K562 (cell line): ENCODE measurements around the gene EPB42. TPM values are rescaled to one million over a fixed set of nuclear protein-coding genes. Genes with fewer than 3 reads are reported as not detected.

ENCODE experiments used
- ATAC-seq: fragments of 200-7000 bp; cut with Tn5 transposase; 3 replicates; pipeline ENCODE4 v1.9.1; 2020; ENCODE audit warnings: moderate library complexity
- BruUV-seq: library from RNA; stranded (reverse); fragments of 400-500 nt; replicated peaks from 2 replicates; lab custom pipeline; 2021; lab: Mats Ljungman, UMichigan
- CTCF ChIA-PET: fragments of 300-600 bp; formaldehyde crosslinking; extraction: SDS; loops from one replicate; lab custom pipeline; 2021; ENCODE audit warnings: low intra/inter-chr PET ratio; lab: Yijun Ruan, JAX
- POLR2A ChIA-PET: fragments of 300-600, 350-650 bp; sonication (Branson Sonifier 250); formaldehyde crosslinking; extraction: SDS; loops from one replicate; lab custom pipeline; 2021; ENCODE audit warnings: antibody characterized with exemption, inconsistent platforms; lab: Yijun Ruan, JAX
- DNase-seq, 4 experiments: peaks; one replicate each; pipeline versions ENCODE4 v3.0.0 to v3.0.0-alpha.2; 2011 to 2018; ENCODE audit warnings: low spot score in 3 of 4, mixed read lengths in 3 of 4; ENCODE audit errors: extremely low read depth in 1 of 4
- FAIRE-seq: peaks from 2 replicates; lab custom pipeline; 2011; peaks lifted over from hg19 to GRCh38; lab: Jason Lieb, UNC
- H2AFZ ChIP-seq: 2 replicates; pipeline ENCODE4 v1.6.0; 2011; ENCODE audit warnings: low read depth, low read length, control low read depth, inconsistent platforms
- H3K27ac ChIP-seq: fragments of 200-600 bp; 3 replicates; pipeline ENCODE4 v1.8.0; 2011; ENCODE audit warnings: low read depth, mild to moderate bottlenecking, control low read depth, inconsistent platforms, low read length, moderate library complexity, mixed read lengths; ENCODE audit errors: extremely low read depth
- H3K27me3 ChIP-seq, 2 experiments: fragments of 300-600 bp in 1 of 2; 2 replicates in 1 of 2; 3 replicates in 1 of 2; pipeline versions ENCODE4 v1.6.0 to v1.8.0; 2011; ENCODE audit warnings: inconsistent platforms in 2 of 2, low read length in 2 of 2, mild to moderate bottlenecking in 1 of 2, mixed read lengths in 1 of 2, moderate library complexity in 1 of 2; ENCODE audit not compliant: control insufficient read depth in 2 of 2, insufficient read depth in 2 of 2
- H3K36me3 ChIP-seq: fragments of 300-600 bp; 3 replicates; pipeline ENCODE4 v1.8.0; 2011; ENCODE audit warnings: mild to moderate bottlenecking, low read length, inconsistent platforms; ENCODE audit not compliant: control insufficient read depth, insufficient read depth
- H3K4me1 ChIP-seq, 2 experiments: fragments of 200-600 bp in 1 of 2; replicated peaks in 1 of 2; 2 replicates in 1 of 2; 3 replicates in 1 of 2; pipeline versions ENCODE4 v1.5.1 to v1.8.0; 2011; ENCODE audit warnings: inconsistent platforms in 2 of 2, low read length in 2 of 2, mild to moderate bottlenecking in 1 of 2, mixed read lengths in 1 of 2, moderate library complexity in 1 of 2; ENCODE audit not compliant: control insufficient read depth in 2 of 2, insufficient read depth in 2 of 2
- H3K4me2 ChIP-seq: 2 replicates; pipeline ENCODE4 v1.6.1; 2011; ENCODE audit warnings: low read length, control low read depth, inconsistent platforms, mixed read lengths; ENCODE audit not compliant: insufficient read depth
- H3K4me3 ChIP-seq: fragments of 200-600 bp; sonication (generic), shearing (Covaris generic); 2 replicates; pipeline ENCODE4 v1.5.1; 2016; ENCODE audit warnings: control low read depth, inconsistent platforms
- H3K79me2 ChIP-seq: fragments of 200-600 bp; 3 replicates; pipeline ENCODE4 v1.8.0; 2011; ENCODE audit warnings: low read length, inconsistent platforms; ENCODE audit not compliant: control insufficient read depth, insufficient read depth
- H3K9ac ChIP-seq, 2 experiments: 2 replicates each; pipeline versions ENCODE4 v1.6.0 to v1.6.1; 2011; ENCODE audit warnings: low read depth in 2 of 2, low read length in 2 of 2, control low read depth in 1 of 2, inconsistent platforms in 1 of 2, mild to moderate bottlenecking in 1 of 2, mixed read lengths in 1 of 2; ENCODE audit not compliant: insufficient read depth in 1 of 2
- H3K9me1 ChIP-seq: one replicate; pipeline ENCODE4 v1.6.0; 2011; ENCODE audit warnings: inconsistent platforms, mild to moderate bottlenecking, low read length, moderate library complexity; ENCODE audit not compliant: control insufficient read depth, insufficient read depth
- H3K9me3 ChIP-seq: replicated peaks from 2 replicates; pipeline ENCODE4 v1.5.1; 2011; ENCODE audit warnings: low read depth, low read length, inconsistent platforms; ENCODE audit not compliant: control insufficient read depth, insufficient read depth
- H4K20me1 ChIP-seq: replicated peaks from 2 replicates; pipeline ENCODE4 v1.6.1; 2011; ENCODE audit warnings: low read length, inconsistent platforms, mixed read lengths; ENCODE audit not compliant: control insufficient read depth, insufficient read depth
- BHLHE40 ChIP-seq: IDR thresholded peaks from 2 replicates; pipeline ENCODE4 v1.6.1; 2011; ENCODE audit warnings: low read length, improper control_type of control experiment
- CREB3 ChIP-seq: fragments of 450-650 bp; conservative IDR thresholded peaks from 2 replicates; pipeline ENCODE4 v1.6.1; 2016; ENCODE audit warnings: missing genetic modification characterization, low read depth, mild to moderate bottlenecking, missing compliant biosample characterization, moderate library complexity
- FOSL1 ChIP-seq: fragments of 200-800 bp; sonication (Bioruptor generic); conservative IDR thresholded peaks from 2 replicates; pipeline ENCODE4 v1.6.1; 2016; ENCODE audit warnings: missing genetic modification characterization, missing compliant biosample characterization
- KHSRP ChIP-seq: fragments of 450-650 bp; IDR thresholded peaks from 2 replicates; pipeline ENCODE4 v1.6.1; 2017
- MTA3 ChIP-seq: fragments of 450-650 bp; formaldehyde crosslinking; IDR thresholded peaks from 2 replicates; pipeline ENCODE4 v1.6.1; 2017; ENCODE audit warnings: mild to moderate bottlenecking, borderline replicate concordance
- PHF21A ChIP-seq: fragments of 450-650 bp; IDR thresholded peaks from 2 replicates; pipeline ENCODE4 v1.6.1; 2017; ENCODE audit warnings: low read depth, borderline replicate concordance
- RBM14 ChIP-seq: fragments of 200-400 bp; formaldehyde crosslinking; IDR thresholded peaks from 2 replicates; pipeline ENCODE4 v1.6.1; 2018; ENCODE audit warnings: low read depth, mild to moderate bottlenecking, low read length, moderate library complexity, borderline replicate concordance; ENCODE audit not compliant: insufficient read depth
- SMAD1 ChIP-seq: fragments of 150-350 bp; IDR thresholded peaks from 2 replicates; pipeline ENCODE4 v1.6.1; 2014; ENCODE audit warnings: low read length, low read depth; ENCODE audit not compliant: partially characterized antibody
- ZBTB33 ChIP-seq: sonication (generic); formaldehyde crosslinking; IDR thresholded peaks from 2 replicates; pipeline ENCODE4 v1.8.1; 2023; ENCODE audit warnings: mild to moderate bottlenecking, missing genetic modification reagents
- ZNF717 ChIP-seq: fragments of 250-450 bp; sonication (Bioruptor Pico); IDR thresholded peaks from 2 replicates; pipeline ENCODE4 v1.5.0; 2021
- WGBS: fragments of 100-300 bp; shearing (Covaris generic); methylation state at CpG from one replicate; pipeline ENCODE4 v1.1.6; 2016; ENCODE audit warnings: low coverage, mixed read lengths; ENCODE audit not compliant: insufficient coverage; ENCODE audit errors: missing lambda C conversion rate; 5-methylcytosine and 5-hydroxymethylcytosine counted together
- in situ Hi-C: fragments of 300-500 bp; cut with MboI; formaldehyde crosslinking; loops from 4 replicates; pipeline ENCODE4 v1.15.0; 2018; ENCODE audit warnings: inconsistent platforms, mixed read lengths
- intact Hi-C: fragments of 100-400 bp; cut with micrococcal nuclease; formaldehyde crosslinking; loops from 2 replicates; pipeline ENCODE4 v1.14.2; 2022
- polyA plus RNA-seq, 8 experiments: library from polyadenylated mRNA; depleted of rRNA in 4 of 8; stranded (reverse) in 5 of 8; unstranded in 3 of 8; fragments of >200 nt; fragmentation: Nextera tagmentation in 2 of 8; fragmentation: Illumina TruSeq in 1 of 8; extraction: Ambion mirVana in 2 of 8; extraction: Trizol in 1 of 8; gene quantifications; 2 replicates each; pipeline versions ENCODE4 v1.2.1 to v1.2.3, GENCODE V29; 2011 to 2014; ENCODE audit warnings: inconsistent platforms in 1 of 8, missing spikeins in 1 of 8
- total RNA-seq, 7 experiments: library from RNA; depleted of rRNA in 6 of 7; stranded (reverse); fragments of >200 nt in 6 of 7; fragmentation: Illumina TruSeq in 2 of 7; extraction: Trizol in 2 of 7; gene quantifications; 2 replicates each; pipeline versions ENCODE4 v1.2.1 to v1.2.3, GENCODE V29; 2011 to 2021; ENCODE audit warnings: low replicate concordance in 1 of 7

Gene EPB42
- total and polyA plus RNA-seq, 9 of the 15 experiments (the other 6 are each of a cell fraction or from before 2014, with no cell fraction given) = 0.38 to 2.3 (median 1.4) TPM

- TF ChIP-seq PHF21A (no peak), RBM14 (no peak), ZNF717 (CRISPR knock-in tag) (no peak), KHSRP (no peak), MTA3 (0 out of 2 replicates have a peak, but pooled peaks have one; percentile 56), ZBTB33 (CRISPR knock-in tag) (peak; percentile 48; the same call in 1 of the 2 replicates)
These were observed 4.6 kb upstream of the EPB42 start (continued) for GRCh38 chr15:43225201-43225949.

- H3K4me2 ChIP-seq = peak overlapping the region; percentile 63
- peak; percentile 52 for ATAC-seq
- H3K4me1 ChIP-seq = peaks cover 26 to 33% of the 10 kb centered on the region in 2 experiments; a peak in 4 of 5 replicates
- no peaks in the 10 kb centered on the region for H4K20me1 ChIP-seq
- H2AFZ ChIP-seq = peak overlapping the region; percentile 59
- ChIA-PET POLR2A (interaction anchor here (1.5 to 1.8 kb wide), 2 partner anchors 9 to 17 kb away, joined by 4 to 6 read pairs; no protein-coding TSS in a partner anchor), CTCF (interaction anchor here (0.6 kb wide), 2 partner anchors 38 to 170 kb away, joined by 3 to 4 read pairs; no protein-coding TSS in a partner anchor)
- no peaks in the 10 kb centered on the region; the same call in 1 of the 2 replicates for H3K9me3 ChIP-seq
- TF ChIP-seq SMAD1 = peak; percentile 18
- TF ChIP-seq BHLHE40 = no peak
- 0 out of 2 replicates have a peak, but pooled peaks have one; percentile 15 for TF ChIP-seq FOSL1 (tag)
- 0 out of 2 replicates have a peak, but pooled peaks have one; percentile 1 for TF ChIP-seq CREB3 (tag)
- no peak for FAIRE-seq
- peak in 2 of 4 experiments; percentile 24 to 25 for DNase-seq
- intact Hi-C loops = no loop called here
- in situ Hi-C loops = no loop called here
- no peaks in the 10 kb centered on the region for H3K9me1 ChIP-seq
- BruUV-seq = no TSS peak
- H3K27ac ChIP-seq = peak overlapping the region; percentile 78
- no peaks in the 10 kb centered on the region for H3K36me3 ChIP-seq
- 5% methylated on average over 1 of the region's 1 CpG for WGBS
- no peak overlapping the region for H3K4me3 ChIP-seq
- H3K79me2 ChIP-seq = no peaks in the 10 kb centered on the region
- H3K27me3 ChIP-seq = no peaks in the 10 kb centered on the region
- peak overlapping the region in 1 of 2 experiments; percentile 61; a peak in 1 of 4 replicates for H3K9ac ChIP-seq
These were observed 604 bp upstream of the EPB42 start for GRCh38 chr15:43221422-43221821.
